OCI-LY7 (cell line): ENCODE results near the gene CD52.

ENCODE experiments used
- CTCF ChIP-seq: fragments of 200-600 bp; sonication (generic); conservative IDR thresholded peaks from 2 replicates; pipeline ENCODE4 v1.5.1; 2014; ENCODE audit warnings: mild to moderate bottlenecking, antibody characterized with exemption, low read length, moderate library complexity, mixed read lengths
- EZH2phosphoT487 ChIP-seq: fragments of 200-600 bp; sonication (generic); IDR thresholded peaks from 2 replicates; pipeline ENCODE4 v1.6.1; 2018; ENCODE audit warnings: low read depth, borderline replicate concordance, mild to moderate bottlenecking, mixed run types, antibody characterized with exemption, low read length, moderate library complexity, mixed read lengths

GRCh38 chr1:26317612-26318337 is at the start of gene CD52:
- no peak for TF ChIP-seq CTCF
- TF ChIP-seq EZH2phosphoT487: no peak
